Activated T-helper 2 cell treated with anti-CD3 and anti-CD28 coated beads, Interferon-gamma antibody, Interleukin-2, Interleukin-4, amounts not matched to agents 10 μg/mL and 5 μg/mL and 100 μg/mL, durations not matched to agents 14 hours and 24 hours and 36 hours (primary cell): Measurements from ENCODE around the gene C7orf25. TPM values are rescaled to one million over a fixed set of nuclear protein-coding genes. Genes with fewer than 3 reads are reported as not detected.
"Not testable (repeated sequence)": the region's sequence is repeated elsewhere in the genome, so short reads cannot be mapped to it uniquely, and the experiment has no call there.

Experiments
- DNase-seq: peaks from one replicate; pipeline ENCODE4 v3.0.0; 2021; ENCODE audit warnings: low spot score
- H3K27ac Mint-ChIP-seq: one replicate; pipeline ENCODE4 v1.8.0; 2021; ENCODE audit warnings: mixed read lengths
- H3K27me3 Mint-ChIP-seq: one replicate; pipeline ENCODE4 v1.8.0; 2021; ENCODE audit warnings: low read depth, mixed read lengths
- H3K36me3 Mint-ChIP-seq: one replicate; pipeline ENCODE4 v1.8.0; 2021; ENCODE audit warnings: low read depth, mixed read lengths
- H3K4me1 Mint-ChIP-seq: one replicate; pipeline ENCODE4 v1.8.0; 2021; ENCODE audit warnings: low read depth, mixed read lengths
- H3K4me3 Mint-ChIP-seq: one replicate; pipeline ENCODE4 v1.8.0; 2021; ENCODE audit warnings: low read depth, mild to moderate bottlenecking, moderate library complexity, mixed read lengths
- H3K9me3 Mint-ChIP-seq: one replicate; pipeline ENCODE4 v1.8.0; 2021; ENCODE audit warnings: mixed read lengths
- intact Hi-C: fragments of 100-400 bp; cut with micrococcal nuclease; formaldehyde crosslinking; loops from one replicate; pipeline ENCODE4 v1.15.1; 2023
- total RNA-seq: library from RNA; stranded (reverse); gene quantifications from 2 replicates; pipeline ENCODE4 v1.2.3, GENCODE V29; 2022

Gene C7orf25
- total RNA-seq, 1 donor from 2014 or later, result 4.4 TPM

GRCh38 chr7:42886129-42886528 is 25.7 kb downstream of the C7orf25 start:
- no peak for DNase-seq
- intact Hi-C loops, result no loop called here
- peaks cover 4% of the 10 kb centered on the region for H3K27me3 Mint-ChIP-seq
- H3K27ac Mint-ChIP-seq, result no peak overlapping the region
- H3K36me3 Mint-ChIP-seq, result no peaks in the 10 kb centered on the region
- H3K4me3 Mint-ChIP-seq, result no peak overlapping the region
- H3K9me3 Mint-ChIP-seq, result no peaks in the 10 kb centered on the region
- peaks cover 21% of the 10 kb centered on the region for H3K4me1 Mint-ChIP-seq

- H3K27ac Mint-ChIP-seq, H3K27me3 Mint-ChIP-seq, H3K36me3 Mint-ChIP-seq, H3K4me3 Mint-ChIP-seq, H3K9me3 Mint-ChIP-seq, DNase-seq, intact Hi-C loops: not testable (repeated sequence)
- peaks cover 21% of the 10 kb centered on the region for H3K4me1 Mint-ChIP-seq
Observed at GRCh38 chr7:42885183-42885582, 26.7 kb downstream of the C7orf25 start.

GRCh38 chr7:42883950-42884349 is 27.9 kb downstream of the C7orf25 start:
- intact Hi-C loops, result no loop called here
- no peak overlapping the region for H3K27ac Mint-ChIP-seq
- H3K36me3 Mint-ChIP-seq, result no peaks in the 10 kb centered on the region

GRCh38 chr7:42880392-42880791 is 31.5 kb downstream of the C7orf25 start:
- Mint-ChIP-seq H3K4me1 (no peaks in the 10 kb centered on the region), H3K27me3 (peaks cover 6% of the 10 kb centered on the region), H3K36me3 (no peaks in the 10 kb centered on the region), H3K9me3 (no peaks in the 10 kb centered on the region), H3K27ac (no peak overlapping the region), H3K4me3 (no peak overlapping the region)
- no peak for DNase-seq
- intact Hi-C loops, result no loop called here

More at GRCh38 chr7:42883950-42884349, 27.9 kb downstream of the C7orf25 start:
- H3K4me1 Mint-ChIP-seq, result peaks cover 18% of the 10 kb centered on the region
- no peaks in the 10 kb centered on the region for H3K9me3 Mint-ChIP-seq
- peaks cover 9% of the 10 kb centered on the region for H3K27me3 Mint-ChIP-seq
- H3K4me3 Mint-ChIP-seq, result no peak overlapping the region
- DNase-seq, result no peak

- DNase-seq, result no peak
- H3K4me3 Mint-ChIP-seq, result no peak overlapping the region
- H3K36me3 Mint-ChIP-seq, result no peaks in the 10 kb centered on the region
- H3K27me3 Mint-ChIP-seq, result peaks cover 6% of the 10 kb centered on the region
- no peaks in the 10 kb centered on the region for H3K9me3 Mint-ChIP-seq
- H3K27ac Mint-ChIP-seq, result no peak overlapping the region
- intact Hi-C loops, result loop anchor here (5.0 kb wide), 1 partner anchor 936 kb away; no protein-coding TSS in a partner anchor
- H3K4me1 Mint-ChIP-seq, result no peaks in the 10 kb centered on the region
Observed at GRCh38 chr7:42878303-42878702, 33.6 kb downstream of the C7orf25 start.

- no peak overlapping the region for H3K27ac Mint-ChIP-seq
- H3K4me3 Mint-ChIP-seq, result no peak overlapping the region
- H3K27me3 Mint-ChIP-seq, result peaks cover 6% of the 10 kb centered on the region
- H3K9me3 Mint-ChIP-seq, result no peaks in the 10 kb centered on the region
- no peaks in the 10 kb centered on the region for H3K4me1 Mint-ChIP-seq
- intact Hi-C loops, result loop anchor here (5.0 kb wide), 1 partner anchor 936 kb away; no protein-coding TSS in a partner anchor
- H3K36me3 Mint-ChIP-seq, result no peaks in the 10 kb centered on the region
- no peak for DNase-seq
Observed at GRCh38 chr7:42877862-42878261, 34.0 kb downstream of the C7orf25 start.

- H3K27ac Mint-ChIP-seq, result no peak overlapping the region
- H3K27me3 Mint-ChIP-seq, result peaks cover 6% of the 10 kb centered on the region
- H3K36me3 Mint-ChIP-seq, result no peaks in the 10 kb centered on the region
- no peak overlapping the region for H3K4me3 Mint-ChIP-seq
- H3K4me1 Mint-ChIP-seq, result no peaks in the 10 kb centered on the region
- peak; percentile 30 for DNase-seq
- intact Hi-C loops, result loop anchor here (5.0 kb wide), 1 partner anchor 934 kb away; no protein-coding TSS in a partner anchor
- H3K9me3 Mint-ChIP-seq, result no peaks in the 10 kb centered on the region
Observed at GRCh38 chr7:42876182-42877068, 35.4 kb downstream of the C7orf25 start.

- H3K4me3 Mint-ChIP-seq, result no peak overlapping the region
- intact Hi-C loops, result loop anchor here (1.0 to 5.0 kb wide), 3 partner anchors 19 to 63 kb away; partner anchors contain the start of genes MRPL32 and PSMA2
Observed at GRCh38 chr7:42869131-42870020, 42.5 kb downstream of the C7orf25 start.

GRCh38 chr7:42868480-42868879 is 43.4 kb downstream of the C7orf25 start:
- Mint-ChIP-seq H3K36me3 (peaks cover 5% of the 10 kb centered on the region), H3K4me3 (no peak overlapping the region)

More at GRCh38 chr7:42869131-42870020, 42.5 kb downstream of the C7orf25 start:
- H3K36me3 Mint-ChIP-seq, result peaks cover 5% of the 10 kb centered on the region
- peaks cover 19% of the 10 kb centered on the region for H3K9me3 Mint-ChIP-seq
- peak; percentile 40 for DNase-seq
- H3K27me3 Mint-ChIP-seq, result no peaks in the 10 kb centered on the region
- peaks cover 22% of the 10 kb centered on the region for H3K4me1 Mint-ChIP-seq
- H3K27ac Mint-ChIP-seq, result peak overlapping the region; percentile 87

More at GRCh38 chr7:42868480-42868879, 43.4 kb downstream of the C7orf25 start:
- Mint-ChIP-seq H3K27me3 (peaks cover 2% of the 10 kb centered on the region), H3K4me1 (peaks cover 22% of the 10 kb centered on the region), H3K27ac (peak overlapping the region; percentile 87), H3K9me3 (peaks cover 26% of the 10 kb centered on the region)
- intact Hi-C loops, result loop anchor here (5.0 kb wide), 1 partner anchor 64 kb away; the partner anchor contains the start of genes MRPL32 and PSMA2
- no peak for DNase-seq

Other genes starting within 250 kb of the C7orf25 start
- 204 and 218 TPM in 2 replicates for gene PSMA2, start 20.1 kb upstream of the C7orf25 start, total RNA-seq
- gene MRPL32, start 20.3 kb upstream of the C7orf25 start, total RNA-seq, result 68.8 and 70.0 TPM in 2 replicates
- not detected in 2 replicates for gene HECW1, start 200.6 kb upstream of the C7orf25 start, total RNA-seq